ENCODE measurements around the gene ADM2.

DNA sequence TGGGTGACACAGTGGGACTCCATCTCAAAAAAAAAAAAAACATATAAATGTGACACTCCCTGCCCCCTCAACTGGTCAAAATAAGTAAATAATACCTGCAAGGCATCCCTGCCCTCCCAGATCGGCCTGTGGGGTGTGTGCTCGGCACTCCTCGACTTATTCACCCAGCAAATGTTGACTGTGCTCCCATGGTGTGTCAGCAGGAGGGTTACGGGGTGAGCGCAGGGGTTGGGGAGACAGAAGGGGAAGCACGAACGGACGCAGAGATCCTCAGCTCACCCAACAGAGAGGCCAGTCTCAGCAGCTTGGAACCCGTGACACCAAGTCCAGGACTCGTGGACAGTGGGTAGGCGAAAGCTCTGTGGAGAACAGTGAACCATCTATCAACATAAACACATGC, 1.6 kb upstream of the ADM2 start:
- no peak for TF ChIP-seq HDGF (IDR thresholded peaks at IDR 0.05; ENCODE audit: borderline replicate concordance)
- TF ChIP-seq FOXA1 (IDR thresholded peaks at IDR 0.05): no peak
- TF ChIP-seq SUZ12 (IDR thresholded peaks at IDR 0.05): no peak
- TF ChIP-seq, protein P1, sequence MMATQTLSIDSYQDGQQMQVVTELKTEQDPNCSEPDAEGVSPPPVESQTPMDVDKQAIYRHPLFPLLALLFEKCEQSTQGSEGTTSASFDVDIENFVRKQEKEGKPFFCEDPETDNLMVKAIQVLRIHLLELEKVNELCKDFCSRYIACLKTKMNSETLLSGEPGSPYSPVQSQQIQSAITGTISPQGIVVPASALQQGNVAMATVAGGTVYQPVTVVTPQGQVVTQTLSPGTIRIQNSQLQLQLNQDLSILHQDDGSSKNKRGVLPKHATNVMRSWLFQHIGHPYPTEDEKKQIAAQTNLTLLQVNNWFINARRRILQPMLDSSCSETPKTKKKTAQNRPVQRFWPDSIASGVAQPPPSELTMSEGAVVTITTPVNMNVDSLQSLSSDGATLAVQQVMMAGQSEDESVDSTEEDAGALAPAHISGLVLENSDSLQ (IDR thresholded peaks at IDR 0.05): no peak
- TF ChIP-seq FOXM1 (IDR thresholded peaks at IDR 0.05; ENCODE audit: borderline replicate concordance): no peak
- TF ChIP-seq ELF4 (IDR thresholded peaks at IDR 0.05): no peak
- TF ChIP-seq ARNT (IDR thresholded peaks at IDR 0.05): no peak
- TF ChIP-seq TARDBP (IDR thresholded peaks at IDR 0.05): no peak
- TF ChIP-seq SP1 (IDR thresholded peaks at IDR 0.05): no peak
- TF ChIP-seq NFRKB (IDR thresholded peaks at IDR 0.05): no peak
- TF ChIP-seq FOXK2 (IDR thresholded peaks at IDR 0.05): no peak
- no peak for TF ChIP-seq BHLHE40 (IDR thresholded peaks at IDR 0.05; ENCODE audit: borderline replicate concordance)

Measured in HEK293T (cell line).